Measurements from ENCODE around the gene TRIM31. TPM values are rescaled to one million over a fixed set of nuclear protein-coding genes. Genes with fewer than 3 reads are reported as not detected.

TRIM31 gene
- total and polyA plus RNA-seq, 2 donors from 2014 or later: 0.22 to 0.26 TPM

DNA sequence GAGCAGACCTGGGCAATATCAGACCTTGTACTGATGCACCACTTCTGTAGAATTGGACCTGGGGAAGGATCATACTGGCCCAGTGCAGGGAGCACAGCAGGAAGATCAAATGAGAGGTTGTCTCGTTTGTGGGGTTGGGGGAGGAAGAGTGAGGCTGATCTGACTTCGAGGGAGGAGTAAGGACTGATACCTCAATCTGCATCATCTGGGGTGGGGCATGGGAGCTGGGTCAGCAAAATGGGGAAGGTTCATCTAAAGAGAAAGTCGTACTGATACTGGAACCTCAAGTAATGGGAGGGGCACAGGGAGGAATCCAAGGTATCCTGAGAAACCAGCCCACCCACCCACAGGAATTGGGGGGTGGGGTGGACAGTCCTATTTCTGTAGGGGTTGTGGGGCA is 41.0 kb downstream of the TRIM31 start:
- peaks cover 0 to 5% (median 0%) of the 10 kb centered on the region in 3 donors for H3K36me3 ChIP-seq (ENCODE audit: control insufficient read depth in 2 of 3, insufficient read depth in 3 of 3, low read length in 3 of 3)
- no peak overlapping the region for H3K27ac ChIP-seq (ENCODE audit: low read depth in 2 of 2, low read length in 2 of 2)
- peaks cover 35% of the 10 kb centered on the region for H3K27me3 ChIP-seq (ENCODE audit: control insufficient read depth, insufficient read depth, low read length)
- H3K9me3 ChIP-seq (ENCODE audit: control insufficient read depth in 2 of 3, insufficient read depth in 1 of 3, low read length in 3 of 3): no peaks in the 10 kb centered on the region
- H3K4me1 ChIP-seq (ENCODE audit: control insufficient read depth in 2 of 3, insufficient read depth in 2 of 3, low read depth in 1 of 3, low read length in 3 of 3): peaks cover 0 to 10% (median 3%) of the 10 kb centered on the region in 3 donors
- H3K9ac ChIP-seq (ENCODE audit: low read length in 3 of 3): no peak overlapping the region
- DNase-seq (no peak), FAIRE-seq (no peak)
- TF ChIP-seq, protein P1, sequence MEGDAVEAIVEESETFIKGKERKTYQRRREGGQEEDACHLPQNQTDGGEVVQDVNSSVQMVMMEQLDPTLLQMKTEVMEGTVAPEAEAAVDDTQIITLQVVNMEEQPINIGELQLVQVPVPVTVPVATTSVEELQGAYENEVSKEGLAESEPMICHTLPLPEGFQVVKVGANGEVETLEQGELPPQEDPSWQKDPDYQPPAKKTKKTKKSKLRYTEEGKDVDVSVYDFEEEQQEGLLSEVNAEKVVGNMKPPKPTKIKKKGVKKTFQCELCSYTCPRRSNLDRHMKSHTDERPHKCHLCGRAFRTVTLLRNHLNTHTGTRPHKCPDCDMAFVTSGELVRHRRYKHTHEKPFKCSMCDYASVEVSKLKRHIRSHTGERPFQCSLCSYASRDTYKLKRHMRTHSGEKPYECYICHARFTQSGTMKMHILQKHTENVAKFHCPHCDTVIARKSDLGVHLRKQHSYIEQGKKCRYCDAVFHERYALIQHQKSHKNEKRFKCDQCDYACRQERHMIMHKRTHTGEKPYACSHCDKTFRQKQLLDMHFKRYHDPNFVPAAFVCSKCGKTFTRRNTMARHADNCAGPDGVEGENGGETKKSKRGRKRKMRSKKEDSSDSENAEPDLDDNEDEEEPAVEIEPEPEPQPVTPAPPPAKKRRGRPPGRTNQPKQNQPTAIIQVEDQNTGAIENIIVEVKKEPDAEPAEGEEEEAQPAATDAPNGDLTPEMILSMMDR (IDR thresholded peaks at IDR 0.05; ENCODE audit: borderline replicate concordance, extremely low read depth, insufficient read depth): no peak
- intact Hi-C loops (cut with DNase I): no loop called here
- no peak overlapping the region for H3K4me3 ChIP-seq (ENCODE audit: low read length in 3 of 3)

DNA sequence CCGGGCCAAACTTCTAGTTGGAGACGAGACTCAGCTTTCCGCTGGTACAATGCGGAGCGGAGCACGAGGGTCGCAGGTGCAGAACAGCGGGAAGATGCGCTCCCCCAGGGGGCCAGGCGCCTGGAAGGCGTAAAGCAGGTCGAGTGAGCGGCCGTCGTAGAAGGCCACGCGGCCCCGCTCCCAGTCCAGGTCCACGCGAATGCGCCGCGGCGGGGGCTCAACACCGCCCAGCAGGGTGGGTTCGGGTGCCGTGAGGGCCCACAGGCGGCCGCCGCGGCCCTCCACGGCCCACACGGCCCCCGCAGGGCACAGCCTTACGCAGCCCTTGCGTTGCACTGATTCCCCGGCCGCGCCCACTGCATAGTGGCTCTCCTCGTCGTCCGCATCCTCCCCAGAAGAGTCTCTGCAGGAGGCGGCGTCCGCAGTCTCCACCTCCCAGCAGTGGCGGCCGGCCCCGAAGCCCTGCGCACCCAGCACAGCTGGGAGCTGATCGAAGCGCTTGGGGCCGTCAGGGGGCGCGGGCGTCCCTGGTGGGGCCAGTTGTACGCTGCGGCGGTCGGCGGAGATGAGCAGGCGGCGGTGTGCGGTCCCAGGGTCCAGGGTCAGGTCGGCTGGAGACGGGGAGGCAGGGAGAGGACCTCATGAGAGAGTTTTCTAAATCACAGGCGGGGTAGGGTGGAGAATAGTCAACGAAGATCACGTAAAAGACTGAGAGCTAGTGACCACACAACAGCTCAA is 41.6 kb downstream of the TRIM31 start:
- Histone ChIP-seq H3K9ac (ENCODE audit: low read length in 3 of 3) (no peak overlapping the region), H3K4me1 (ENCODE audit: control insufficient read depth in 2 of 3, insufficient read depth in 2 of 3, low read depth in 1 of 3, low read length in 3 of 3) (peaks cover 0 to 13% (median 3%) of the 10 kb centered on the region in 3 donors), H3K27ac (ENCODE audit: low read depth in 2 of 2, low read length in 2 of 2) (no peak overlapping the region), H3K36me3 (ENCODE audit: control insufficient read depth in 2 of 3, insufficient read depth in 3 of 3, low read length in 3 of 3) (peaks cover 0 to 5% (median 0%) of the 10 kb centered on the region in 3 donors), H3K27me3 (ENCODE audit: control insufficient read depth, insufficient read depth, low read length) (peaks cover 30% of the 10 kb centered on the region), H3K9me3 (ENCODE audit: control insufficient read depth in 2 of 3, insufficient read depth in 1 of 3, low read length in 3 of 3) (no peaks in the 10 kb centered on the region), H3K4me3 (ENCODE audit: low read length in 3 of 3) (no peak overlapping the region)
- intact Hi-C loops (cut with DNase I): no loop called here
- FAIRE-seq: no peak
- DNase-seq: peak; percentile 32 to 84 (median 69)
- TF ChIP-seq, protein P1 (IDR thresholded peaks at IDR 0.05; ENCODE audit: borderline replicate concordance, extremely low read depth, insufficient read depth): no peak

DNA sequence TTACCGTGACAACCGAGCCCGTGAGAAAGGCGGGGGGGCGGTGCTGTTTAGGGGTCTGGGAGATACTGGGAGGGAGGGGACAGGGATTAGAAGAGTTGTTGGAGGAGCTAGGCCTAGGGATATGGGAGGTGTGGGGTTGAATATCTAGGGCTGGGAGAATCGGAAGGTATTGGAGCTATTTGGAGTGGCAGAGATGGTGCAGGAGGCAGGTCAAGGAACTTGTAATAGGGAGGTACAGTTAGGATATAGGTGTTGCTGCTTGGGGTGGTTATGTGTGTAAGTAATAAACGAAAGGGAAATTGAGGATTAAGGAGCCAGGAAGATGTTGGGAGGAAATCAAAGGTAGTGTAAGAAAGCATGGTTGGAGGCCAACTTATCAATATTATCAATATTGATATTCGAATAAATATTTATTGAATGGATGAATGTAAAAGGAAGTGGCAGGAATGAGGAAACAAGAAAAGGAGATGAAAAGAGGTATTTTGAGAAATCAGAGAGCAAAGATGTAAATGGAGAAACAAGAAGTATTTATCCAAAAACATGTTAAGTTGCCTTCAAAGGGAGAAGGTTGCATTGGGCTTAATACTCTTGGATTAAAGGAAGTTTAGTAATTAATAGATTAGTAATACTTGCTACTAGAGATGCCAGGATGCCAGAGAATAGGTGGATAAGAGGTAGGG is 45.3 kb downstream of the TRIM31 start:
- FAIRE-seq: no peak
- Histone ChIP-seq H3K27me3 (ENCODE audit: control insufficient read depth, insufficient read depth, low read length) (peaks cover 11% of the 10 kb centered on the region), H3K4me1 (ENCODE audit: control insufficient read depth in 2 of 3, insufficient read depth in 2 of 3, low read depth in 1 of 3, low read length in 3 of 3) (peaks cover 0 to 10% (median 0%) of the 10 kb centered on the region in 3 donors), H3K9ac (ENCODE audit: low read length in 3 of 3) (peak overlapping the region; percentile 68 to 84 (median 76)), H3K9me3 (ENCODE audit: control insufficient read depth in 2 of 3, insufficient read depth in 1 of 3, low read length in 3 of 3) (no peaks in the 10 kb centered on the region), H3K27ac (ENCODE audit: low read depth in 2 of 2, low read length in 2 of 2) (peak overlapping the region; percentile 83 to 89), H3K36me3 (ENCODE audit: control insufficient read depth in 2 of 3, insufficient read depth in 3 of 3, low read length in 3 of 3) (peaks cover 0 to 5% (median 3%) of the 10 kb centered on the region in 3 donors), H3K4me3 (ENCODE audit: low read length in 3 of 3) (peak overlapping the region; percentile 87 to 92 (median 92))
- intact Hi-C loops (cut with DNase I): no loop called here
- TF ChIP-seq, protein P1 (IDR thresholded peaks at IDR 0.05; ENCODE audit: borderline replicate concordance, extremely low read depth, insufficient read depth): no peak
- DNase-seq: peak in 1 of 5 donors; percentile 94

All from kidney (tissue), 14 donors.